Adrenal gland (tissue), 5 donors: ENCODE measurements around the gene ATOH7.

ENCODE experiments used
- POLR2A ChIP-seq, 2 donors: fragments of 450-650 bp; IDR thresholded peaks; one replicate each; pipeline ENCODE4 v1.6.1; 2017; ENCODE audit warnings: antibody characterized with exemption in 2 of 2, mild to moderate bottlenecking in 2 of 2, moderate library complexity in 1 of 2
- TF ChIP-seq, protein P1 (sequence below), 6 experiments: fragments of 450-650 bp in 4 of 6; fragments of 200-600 bp in 2 of 6; sonication (generic) in 1 of 6; IDR thresholded peaks; 1 replicate in 5 of 6; 2 replicates in 1 of 6; pipeline versions ENCODE4 v1.5.1 to v1.8.0; 2016 to 2021; ENCODE audit warnings: antibody characterized with exemption in 6 of 6, mild to moderate bottlenecking in 2 of 6, moderate library complexity in 1 of 6
- donor health status: DM: no; HTN: no; CAD: no.

DNA sequence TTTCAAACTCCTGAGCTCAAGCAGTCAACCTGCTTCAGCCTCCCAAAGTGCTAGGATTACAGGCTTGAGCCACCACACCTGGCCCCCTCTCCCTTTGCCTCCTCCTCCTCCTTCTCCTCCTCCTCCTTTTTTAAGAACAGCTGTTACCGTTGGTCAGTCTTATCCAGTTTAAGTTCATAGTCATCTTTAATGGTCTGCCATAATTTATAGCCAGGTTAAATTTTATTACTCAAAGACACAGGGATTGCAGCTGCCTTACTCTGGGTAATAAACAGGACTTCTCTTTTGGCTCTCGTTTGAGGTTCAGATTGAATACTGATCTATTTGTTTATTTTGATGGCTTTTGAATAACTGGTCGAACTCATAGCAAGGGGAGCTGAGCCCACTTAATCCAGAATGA is 35.2 kb downstream of the ATOH7 start:
- TF ChIP-seq, protein P1, sequence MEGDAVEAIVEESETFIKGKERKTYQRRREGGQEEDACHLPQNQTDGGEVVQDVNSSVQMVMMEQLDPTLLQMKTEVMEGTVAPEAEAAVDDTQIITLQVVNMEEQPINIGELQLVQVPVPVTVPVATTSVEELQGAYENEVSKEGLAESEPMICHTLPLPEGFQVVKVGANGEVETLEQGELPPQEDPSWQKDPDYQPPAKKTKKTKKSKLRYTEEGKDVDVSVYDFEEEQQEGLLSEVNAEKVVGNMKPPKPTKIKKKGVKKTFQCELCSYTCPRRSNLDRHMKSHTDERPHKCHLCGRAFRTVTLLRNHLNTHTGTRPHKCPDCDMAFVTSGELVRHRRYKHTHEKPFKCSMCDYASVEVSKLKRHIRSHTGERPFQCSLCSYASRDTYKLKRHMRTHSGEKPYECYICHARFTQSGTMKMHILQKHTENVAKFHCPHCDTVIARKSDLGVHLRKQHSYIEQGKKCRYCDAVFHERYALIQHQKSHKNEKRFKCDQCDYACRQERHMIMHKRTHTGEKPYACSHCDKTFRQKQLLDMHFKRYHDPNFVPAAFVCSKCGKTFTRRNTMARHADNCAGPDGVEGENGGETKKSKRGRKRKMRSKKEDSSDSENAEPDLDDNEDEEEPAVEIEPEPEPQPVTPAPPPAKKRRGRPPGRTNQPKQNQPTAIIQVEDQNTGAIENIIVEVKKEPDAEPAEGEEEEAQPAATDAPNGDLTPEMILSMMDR (IDR thresholded peaks at IDR 0.05) = no peak
- no peak for TF ChIP-seq POLR2A (IDR thresholded peaks at IDR 0.05)
